Measurements from ENCODE around the gene BTBD9.

Gene BTBD9

DNA sequence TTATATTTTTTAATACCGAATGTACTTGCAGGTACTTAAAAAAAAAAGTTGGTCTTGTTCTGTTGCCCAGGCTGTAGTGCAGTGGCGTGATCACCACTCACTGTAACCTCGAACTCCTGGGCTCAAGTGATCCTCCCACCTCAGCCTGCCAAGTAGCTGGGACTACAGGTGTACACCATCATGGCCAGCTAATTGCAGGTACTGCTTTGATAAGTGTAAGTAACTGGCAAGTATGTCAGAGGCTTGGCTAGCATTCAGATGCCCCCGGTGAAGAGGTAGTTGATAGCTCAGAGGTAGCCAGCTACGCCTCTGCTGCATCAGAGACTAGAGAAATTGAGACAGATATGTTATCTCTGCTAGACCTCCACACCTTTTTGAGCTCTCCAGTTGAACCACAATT, 40.5 kb downstream of the BTBD9 start:
- DNase-seq (ENCODE audit: low spot score): no peak

GRCh38 chr6:38593998-38594665, 45.6 kb downstream of the BTBD9 start:
- no peak for DNase-seq (ENCODE audit: low spot score)

GRCh38 chr6:38593409-38593808, 46.3 kb downstream of the BTBD9 start:
- DNase-seq (ENCODE audit: low spot score): no peak

- no peak for DNase-seq (ENCODE audit: low spot score)
These were observed 48.3 kb downstream of the BTBD9 start for GRCh38 chr6:38591439-38591838.

DNA sequence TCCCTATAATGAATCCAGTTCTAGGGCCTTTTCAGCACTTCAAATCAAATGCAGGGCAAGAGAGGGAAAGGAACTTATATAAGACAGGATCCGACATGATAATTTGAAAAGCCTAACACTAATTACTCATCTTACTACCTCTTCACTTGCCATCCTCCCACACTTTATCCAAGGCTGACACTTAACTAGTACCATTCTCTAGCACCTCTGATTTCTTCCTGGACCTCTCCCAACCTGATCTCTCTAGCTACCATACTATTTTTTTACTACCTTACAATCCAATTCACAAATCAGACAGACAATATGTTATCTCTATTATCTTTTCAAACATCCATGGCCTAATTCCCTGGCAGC, 50.4 kb downstream of the BTBD9 start:
- DNase-seq (ENCODE audit: low spot score): no peak

- no peak for DNase-seq (ENCODE audit: low spot score)
These were observed 50.9 kb downstream of the BTBD9 start for GRCh38 chr6:38588631-38589366.

DNA sequence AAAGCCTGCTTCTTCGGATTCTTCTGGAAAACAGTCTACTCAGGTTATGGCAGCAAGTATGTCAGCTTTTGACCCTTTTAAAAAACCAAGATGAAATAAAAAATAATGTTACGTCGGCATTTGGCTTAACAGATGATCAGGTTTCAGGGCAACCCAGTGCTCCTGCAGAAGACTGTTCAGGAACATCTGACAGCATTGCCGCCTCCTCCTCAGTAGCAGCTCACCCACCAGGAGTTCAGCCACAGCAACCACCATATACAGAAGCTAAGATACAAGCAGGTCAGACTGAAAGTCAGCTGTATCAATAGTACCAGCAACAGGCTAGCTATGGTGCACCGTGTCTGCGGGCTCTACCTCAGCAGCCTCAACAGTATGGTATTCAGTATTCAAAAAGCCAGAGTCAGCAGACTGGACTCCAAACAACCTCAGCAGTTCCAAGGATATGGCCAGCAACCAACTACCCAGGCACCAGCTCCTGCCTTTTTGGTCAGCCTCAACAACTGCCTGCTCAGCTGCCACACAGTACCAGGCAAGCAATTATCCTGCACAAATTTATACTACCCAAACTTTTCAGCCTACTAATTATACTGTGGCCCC, 51.9 kb downstream of the BTBD9 start:
- no peak for DNase-seq (ENCODE audit: low spot score)

- DNase-seq (ENCODE audit: low spot score): no peak
These were observed 52.7 kb downstream of the BTBD9 start for GRCh38 chr6:38586992-38587391.

DNA sequence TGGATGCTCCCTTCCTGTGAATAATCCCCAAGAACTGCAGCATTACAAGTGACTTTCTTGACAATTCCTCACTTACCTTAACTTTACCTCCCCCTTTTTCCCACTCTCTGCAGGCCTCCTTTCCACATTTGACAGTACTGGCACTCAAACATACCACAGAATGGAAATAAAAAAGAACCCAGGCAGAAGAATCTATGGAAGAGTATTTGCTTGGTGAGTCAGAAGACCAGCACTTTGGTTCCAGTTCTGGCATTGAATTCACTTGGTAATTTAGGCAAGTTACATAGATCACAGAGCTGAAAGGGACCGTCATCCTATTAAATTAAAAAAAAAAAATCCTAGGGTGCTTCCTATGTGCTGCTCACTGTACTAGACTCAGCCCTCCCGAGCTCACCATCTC, 55.0 kb downstream of the BTBD9 start:
- no peak for DNase-seq (ENCODE audit: low spot score)

- no peak for DNase-seq (ENCODE audit: low spot score)
These were observed 56.2 kb downstream of the BTBD9 start for GRCh38 chr6:38583523-38583922.

DNA sequence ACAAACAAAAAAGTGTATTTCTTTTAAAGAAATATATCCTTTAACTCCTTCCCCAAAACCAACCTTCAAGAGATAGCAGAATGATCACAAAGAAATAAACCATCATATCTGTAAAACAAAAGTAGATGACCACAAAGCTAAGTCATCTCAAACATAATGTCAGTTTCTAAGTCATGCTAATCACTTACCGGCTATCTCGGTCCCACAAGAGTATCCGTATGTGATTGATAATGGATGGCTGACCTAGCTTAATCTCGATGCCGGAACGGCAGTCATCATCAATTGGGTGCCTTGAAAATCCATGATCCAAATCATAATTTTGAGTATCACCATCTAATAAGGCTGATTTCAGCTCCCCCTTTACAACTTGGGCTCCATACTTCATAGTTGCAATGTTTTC, 59.7 kb downstream of the BTBD9 start:
- no peak for DNase-seq (ENCODE audit: low spot score)

DNA sequence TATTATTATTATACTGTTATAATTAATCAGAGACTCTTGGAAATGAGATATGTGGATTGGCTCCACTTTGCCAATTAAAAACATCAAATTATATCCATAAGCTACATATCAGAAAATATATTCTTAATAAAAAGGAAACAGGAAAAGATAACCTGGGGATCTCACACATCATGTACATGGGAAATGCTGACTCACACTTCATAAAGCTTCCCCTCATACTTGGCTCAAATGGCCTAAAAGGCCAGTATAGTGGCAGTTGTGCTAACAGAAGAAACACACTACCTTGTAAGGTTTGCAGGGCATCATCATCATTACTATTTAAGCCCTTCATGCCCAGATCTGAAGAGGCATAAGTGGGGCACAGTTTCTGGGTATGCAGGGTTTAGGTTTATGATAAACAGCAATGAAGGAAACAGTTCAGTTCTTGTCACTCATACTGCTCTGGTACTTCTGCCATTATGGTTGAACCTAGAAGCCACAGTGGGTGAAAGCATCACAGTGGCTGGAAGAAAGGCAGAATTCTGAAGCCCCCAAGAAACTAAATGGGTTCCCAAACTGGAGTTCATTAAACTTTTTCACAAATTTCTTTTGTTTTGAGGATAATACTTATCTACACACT, 60.6 kb downstream of the BTBD9 start:
- no peak for DNase-seq (ENCODE audit: low spot score)

- DNase-seq (ENCODE audit: low spot score): no peak
These were observed 61.7 kb downstream of the BTBD9 start for GRCh38 chr6:38578075-38578474.

GRCh38 chr6:38577492-38577891, 62.2 kb downstream of the BTBD9 start:
- DNase-seq (ENCODE audit: low spot score): no peak

GRCh38 chr6:38573801-38574395, 65.8 kb downstream of the BTBD9 start:
- DNase-seq (ENCODE audit: low spot score): no peak

- DNase-seq (ENCODE audit: low spot score): no peak
These were observed 67.4 kb downstream of the BTBD9 start for GRCh38 chr6:38572186-38572813.

DNA sequence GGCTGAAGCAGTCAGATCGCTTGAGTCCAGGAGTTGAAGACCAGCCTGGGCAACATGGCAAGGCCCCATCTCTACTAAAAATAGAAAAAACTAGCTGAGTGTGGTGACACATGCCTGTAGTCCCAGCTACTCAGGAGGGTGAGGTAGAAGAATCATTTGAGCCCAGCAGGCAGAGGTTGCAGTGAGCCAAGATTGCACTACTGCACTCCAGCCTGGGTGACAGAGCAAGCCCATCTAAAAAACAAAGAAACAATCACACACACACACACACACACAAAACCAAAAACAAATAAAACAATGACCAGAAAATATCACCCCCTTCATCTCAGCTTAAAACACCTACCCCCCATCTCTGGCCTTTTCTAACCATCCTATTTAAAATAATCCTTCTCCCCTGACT, 68.0 kb downstream of the BTBD9 start:
- no peak for DNase-seq (ENCODE audit: low spot score)

DNA sequence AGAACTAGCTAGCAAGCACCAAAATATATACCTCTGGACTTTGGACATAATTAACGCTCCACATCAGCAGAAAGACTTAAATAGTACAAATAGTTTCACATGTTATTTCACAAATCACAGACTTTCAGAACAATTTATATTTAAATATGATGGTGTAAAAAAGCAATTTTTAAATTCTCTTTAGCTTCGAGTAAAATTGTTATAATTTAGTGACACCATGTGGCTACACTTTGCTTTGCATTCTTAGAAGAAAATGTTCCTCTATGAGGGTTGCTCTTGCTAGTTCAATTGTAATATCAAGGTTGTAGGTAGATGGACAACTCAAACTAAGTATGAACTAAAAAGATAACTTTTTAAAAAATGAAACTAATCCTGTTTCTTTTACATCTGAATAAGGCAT, 69.0 kb downstream of the BTBD9 start:
- peak; percentile 5 for DNase-seq (ENCODE audit: low spot score)

DNA sequence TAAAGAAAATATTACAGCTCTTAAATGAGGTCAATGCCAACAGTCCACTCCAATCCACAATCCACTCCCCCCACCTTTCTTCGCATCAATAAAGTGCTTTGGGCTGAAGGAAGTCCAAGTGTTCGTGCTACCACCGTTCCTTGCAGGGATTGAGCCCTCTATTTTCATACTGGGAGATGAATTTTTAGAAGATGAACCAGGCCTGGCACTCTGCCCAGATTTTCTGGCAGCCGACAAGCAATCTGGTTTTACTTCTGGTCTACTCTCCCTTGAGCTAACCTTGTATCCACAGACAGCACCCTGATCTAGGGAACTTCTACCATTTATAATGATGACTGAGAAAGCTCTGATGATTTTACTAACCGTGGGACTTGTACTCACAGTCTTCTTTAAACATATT, 72.3 kb downstream of the BTBD9 start:
- DNase-seq (ENCODE audit: low spot score): no peak

DNA sequence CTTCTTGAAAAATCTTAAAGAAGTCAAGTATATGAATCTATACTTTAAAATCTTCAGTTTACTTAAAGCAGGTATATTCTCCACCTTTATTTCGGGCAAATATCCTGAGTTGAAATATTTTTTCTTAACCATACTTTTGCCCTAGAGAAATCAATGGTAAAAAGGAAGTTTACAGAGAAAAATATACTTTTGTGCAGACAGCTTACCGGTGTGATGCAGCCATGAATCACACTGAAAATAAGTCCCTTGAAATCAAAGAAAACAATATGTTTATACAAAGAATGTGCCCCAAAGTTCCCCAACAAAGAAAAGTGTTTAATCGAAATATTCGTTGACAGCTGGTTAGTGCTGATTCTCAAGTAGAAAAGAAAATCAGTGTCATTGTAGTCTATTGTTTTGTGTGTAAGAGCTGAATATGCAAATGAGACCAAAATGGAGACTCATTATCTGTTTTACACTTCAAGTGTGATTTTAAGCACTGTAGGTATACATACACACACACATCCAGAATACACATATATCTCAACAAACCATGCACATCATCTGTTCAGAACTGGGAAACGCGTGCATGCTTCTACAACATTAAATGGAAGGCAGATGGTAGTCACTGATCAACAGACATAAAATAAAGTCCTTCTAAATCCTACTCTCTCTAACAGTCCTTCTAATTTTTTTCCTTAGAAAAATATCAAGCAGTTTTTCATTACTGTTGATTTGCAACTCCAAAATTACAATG, 73.3 kb downstream of the BTBD9 start:
- no peak for DNase-seq (ENCODE audit: low spot score)

- no peak for DNase-seq (ENCODE audit: low spot score)
These were observed 75.4 kb downstream of the BTBD9 start for GRCh38 chr6:38564301-38564700.

GRCh38 chr6:38555606-38556005, 84.1 kb downstream of the BTBD9 start:
- no peak for DNase-seq (ENCODE audit: low spot score)

All from SW480 (cell line).